NOMO-1 treated with DMSO at 0.1 percent for 48 hours (cell line): ENCODE measurements around the gene PRPS2.
A peak's percentile ranks its signal among the peaks of the same experiment; 100 is the strongest.

Source experiments
- DNase-seq: peaks from one replicate; lab custom pipeline; 2025; ENCODE audit not compliant: unreplicated experiment; lab: John Stamatoyannopoulos, UW

The PRPS2 gene

GRCh38 chrX:12791257-12792228 is at the start of gene PRPS2:
Gene PRPS2 (plus strand): TSS chrX:12791412. CDS start chrX:12791498, 86 bp downstream.
- DNase-seq: peak; percentile 37

- no peak for DNase-seq
These were observed 49.8 kb upstream of the PRPS2 start for GRCh38 chrX:12741416-12741815.

GRCh38 chrX:12747433-12747832 is 43.8 kb upstream of the PRPS2 start:
- no peak for DNase-seq

GRCh38 chrX:12751887-12752286 is 39.3 kb upstream of the PRPS2 start:
- DNase-seq: no peak

GRCh38 chrX:12753366-12753765 is 37.8 kb upstream of the PRPS2 start:
- DNase-seq: no peak

- peak; percentile 29 for DNase-seq
These were observed 32.9 kb upstream of the PRPS2 start for GRCh38 chrX:12758291-12758690.

GRCh38 chrX:12767856-12768255 is 23.4 kb upstream of the PRPS2 start:
- DNase-seq: no peak

GRCh38 chrX:12768491-12768890 is 22.7 kb upstream of the PRPS2 start:
- no peak for DNase-seq

GRCh38 chrX:12770440-12770839 is 20.8 kb upstream of the PRPS2 start:
- DNase-seq: peak; percentile 48

GRCh38 chrX:12771445-12772069 is 19.7 kb upstream of the PRPS2 start:
- DNase-seq: peak; percentile 71

GRCh38 chrX:12777670-12778069 is 13.5 kb upstream of the PRPS2 start:
- no peak for DNase-seq

- DNase-seq: no peak
These were observed 11.7 kb upstream of the PRPS2 start for GRCh38 chrX:12779534-12779933.

GRCh38 chrX:12788645-12789044 is 2.6 kb upstream of the PRPS2 start:
- DNase-seq: no peak

- no peak for DNase-seq
These were observed 1.2 kb upstream of the PRPS2 start for GRCh38 chrX:12789976-12790375.

- DNase-seq: no peak
These were observed 341 bp upstream of the PRPS2 start for GRCh38 chrX:12790885-12791256.

GRCh38 chrX:12792711-12793110 is 1.5 kb downstream of the PRPS2 start:
- no peak for DNase-seq

GRCh38 chrX:12794654-12795053 is 3.4 kb downstream of the PRPS2 start:
- DNase-seq: no peak

- DNase-seq: no peak
These were observed 7.4 kb downstream of the PRPS2 start for GRCh38 chrX:12798601-12799000.

GRCh38 chrX:12799118-12799517 is 7.9 kb downstream of the PRPS2 start:
- no peak for DNase-seq

- no peak for DNase-seq
These were observed 11.5 kb downstream of the PRPS2 start for GRCh38 chrX:12802741-12803140.

- no peak for DNase-seq
These were observed 13.4 kb downstream of the PRPS2 start for GRCh38 chrX:12804655-12805054.

- no peak for DNase-seq
These were observed 14.1 kb downstream of the PRPS2 start for GRCh38 chrX:12805333-12805732.
